ENCODE data around the gene SLFNL1. TPM values are rescaled to one million over a fixed set of nuclear protein-coding genes. Genes with fewer than 3 reads are reported as not detected.

The SLFNL1 gene
- polyA plus RNA-seq, 4 donors: 0.36 to 1.1 (median 0.42) TPM

DNA sequence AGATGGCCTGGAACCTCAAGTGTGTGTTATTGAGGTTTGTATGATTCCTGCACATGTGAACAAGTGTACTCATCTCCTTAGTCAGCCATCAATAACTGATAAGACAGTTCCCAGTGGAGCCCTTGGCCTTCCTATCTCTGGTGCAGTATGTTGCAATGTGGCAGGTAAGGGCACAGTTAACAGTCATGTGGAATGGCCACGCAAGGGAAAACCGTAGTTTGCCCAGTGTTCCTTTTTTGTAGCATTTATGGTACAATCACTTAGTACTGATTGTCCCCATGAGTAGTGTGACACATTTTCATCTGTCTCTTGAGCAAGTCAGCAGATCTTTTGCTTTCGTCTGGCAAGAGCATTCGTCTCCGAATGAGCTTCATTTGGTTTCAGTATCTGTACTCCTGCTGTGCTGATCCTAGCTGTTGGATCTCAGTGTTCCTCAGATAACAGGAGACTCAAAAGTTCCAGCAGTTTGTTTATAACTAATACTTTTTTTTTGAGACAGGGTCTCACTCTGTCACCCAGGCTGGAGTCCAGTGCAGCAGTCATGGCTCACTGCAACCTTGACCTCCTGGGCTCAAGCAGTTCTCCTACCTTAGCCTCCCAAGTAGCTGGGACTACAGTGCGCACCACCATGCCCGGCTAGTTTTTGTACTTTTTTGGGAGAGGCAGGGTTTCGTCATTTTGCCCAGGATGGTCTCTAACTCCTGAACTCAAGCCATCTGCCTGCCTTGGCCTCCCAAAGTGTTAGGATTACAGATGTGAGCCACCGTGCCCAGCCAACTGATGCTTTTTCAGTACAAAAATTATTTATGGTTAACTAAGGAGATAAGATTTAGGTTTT, 33.9 kb downstream of the SLFNL1 start:
- DNase-seq (ENCODE audit: low read depth in 4 of 4, low spot score in 3 of 4): no peak

DNA sequence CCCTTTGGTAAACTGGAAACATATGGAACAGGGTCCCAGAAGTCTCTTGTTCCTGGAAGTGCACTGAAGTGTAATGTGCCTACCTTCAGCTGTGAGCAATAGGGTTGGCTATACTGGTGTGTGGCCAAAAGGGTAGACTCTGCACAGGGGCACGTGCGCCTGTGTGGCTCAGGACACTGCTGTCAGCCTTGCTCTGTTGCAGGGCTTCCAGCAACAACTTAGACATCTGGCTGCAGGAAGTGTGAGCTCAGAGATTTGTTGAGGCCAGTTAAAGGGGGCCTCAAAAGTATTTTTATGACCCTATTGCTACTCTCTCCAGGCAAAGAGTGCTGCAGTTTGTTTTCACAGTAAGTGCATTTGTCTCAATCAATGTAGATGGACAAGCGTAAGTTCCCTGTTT, 34.6 kb downstream of the SLFNL1 start:
- DNase-seq (ENCODE audit: low read depth in 4 of 4, low spot score in 3 of 4): no peak

DNA sequence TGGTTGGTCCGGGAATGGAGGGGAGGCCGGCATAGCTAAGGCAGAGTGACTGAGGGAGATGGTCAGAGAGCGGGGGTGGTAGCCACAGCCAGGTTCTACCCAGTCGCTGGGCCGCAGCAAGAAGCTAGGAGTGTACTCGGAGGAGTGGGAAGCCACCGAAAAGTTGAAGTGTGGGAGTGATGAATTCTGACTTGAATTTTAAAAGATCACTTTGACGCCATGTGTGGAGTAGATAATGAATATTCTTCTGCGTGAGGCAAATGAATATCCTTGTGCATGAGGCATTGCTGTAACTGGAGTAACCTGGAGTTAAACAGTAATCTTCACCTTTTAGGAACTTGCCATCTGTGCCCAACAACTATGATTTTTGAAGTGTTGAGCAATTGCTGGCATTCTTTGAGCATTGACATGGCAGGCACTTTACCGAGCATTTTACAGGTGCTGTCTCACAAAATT, 35.2 kb downstream of the SLFNL1 start:
- no peak for DNase-seq (ENCODE audit: low read depth in 4 of 4, low spot score in 3 of 4)

DNA sequence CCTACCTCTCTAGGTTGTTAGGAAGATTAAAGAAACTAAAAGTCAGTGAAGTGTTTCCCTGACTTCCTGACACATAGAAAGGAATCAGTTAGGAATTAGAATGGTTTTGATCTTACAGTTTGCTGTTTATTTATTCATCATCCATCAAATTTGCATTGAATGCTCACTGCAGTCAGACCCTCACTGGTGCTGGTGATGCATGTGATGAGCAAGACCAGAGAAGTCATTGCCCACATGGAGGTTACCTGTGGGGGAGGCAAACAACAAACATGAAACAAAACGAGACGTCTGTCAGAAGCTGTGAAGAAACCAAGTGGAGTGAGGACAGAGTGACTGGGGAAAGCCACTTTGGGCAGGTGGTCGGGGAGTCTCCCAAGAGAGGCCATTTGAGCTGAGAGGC, 35.6 kb downstream of the SLFNL1 start:
- no peak for DNase-seq (ENCODE audit: low read depth in 4 of 4, low spot score in 3 of 4)

DNA sequence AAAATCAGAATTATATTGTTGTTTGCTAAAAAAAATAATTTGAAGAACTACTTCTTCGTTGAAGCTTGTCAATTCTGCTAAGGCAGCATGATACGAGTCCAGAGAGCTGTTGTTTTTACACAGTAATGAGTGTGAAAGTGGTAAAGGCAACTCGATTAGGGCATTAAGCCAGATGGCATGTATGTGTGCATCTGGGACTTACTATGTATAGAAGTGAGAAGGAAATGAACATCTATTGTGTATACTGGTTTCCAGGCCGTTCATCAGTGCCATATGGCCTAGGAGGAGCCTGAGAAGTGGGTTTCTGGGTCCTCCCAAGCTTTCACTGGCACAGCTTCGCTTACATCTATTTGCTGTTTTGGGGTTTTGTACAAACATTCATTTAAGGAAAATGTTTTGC, 36.4 kb downstream of the SLFNL1 start:
- no peak for DNase-seq (ENCODE audit: low read depth in 4 of 4, low spot score in 3 of 4)

DNA sequence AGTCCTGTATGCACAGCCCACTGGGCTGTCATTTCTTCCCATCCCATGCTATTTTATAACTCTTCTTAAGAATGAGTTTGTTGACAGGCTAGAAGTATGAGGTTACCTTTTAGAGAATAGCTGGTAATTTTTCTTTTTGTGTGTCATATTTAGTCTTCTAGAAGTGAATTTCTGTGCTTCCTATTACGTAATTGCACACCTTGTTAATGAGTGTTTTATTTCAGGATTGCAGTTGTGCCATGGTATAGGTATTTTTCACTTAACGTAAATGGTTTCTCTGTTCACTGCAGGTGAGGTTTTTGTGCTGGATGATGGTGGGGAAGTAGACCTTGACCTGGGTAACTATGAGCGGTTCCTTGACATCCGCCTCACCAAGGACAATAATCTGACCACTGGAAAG, 37.0 kb downstream of the SLFNL1 start:
- DNase-seq (ENCODE audit: low read depth in 4 of 4, low spot score in 3 of 4): no peak

DNA sequence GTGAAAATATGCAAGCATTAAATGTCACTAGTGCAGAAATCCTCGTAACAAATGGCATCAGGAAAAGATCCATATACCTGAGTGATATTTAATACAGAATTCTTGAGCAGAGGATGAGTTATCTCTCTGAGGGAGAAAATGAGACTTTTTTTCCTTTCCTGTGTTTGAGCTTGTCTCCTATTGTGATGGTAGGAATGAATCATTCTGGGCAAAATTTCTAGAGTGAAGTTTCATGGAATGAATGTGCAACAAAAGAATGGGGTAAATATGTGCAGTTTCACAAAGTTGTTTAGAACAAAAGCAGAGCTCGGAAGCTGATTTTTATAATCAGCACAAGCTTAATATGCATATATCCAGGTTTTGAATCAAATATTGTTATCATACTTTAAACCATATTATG, 37.5 kb downstream of the SLFNL1 start:
- no peak for DNase-seq (ENCODE audit: low read depth in 4 of 4, low spot score in 3 of 4)

DNA sequence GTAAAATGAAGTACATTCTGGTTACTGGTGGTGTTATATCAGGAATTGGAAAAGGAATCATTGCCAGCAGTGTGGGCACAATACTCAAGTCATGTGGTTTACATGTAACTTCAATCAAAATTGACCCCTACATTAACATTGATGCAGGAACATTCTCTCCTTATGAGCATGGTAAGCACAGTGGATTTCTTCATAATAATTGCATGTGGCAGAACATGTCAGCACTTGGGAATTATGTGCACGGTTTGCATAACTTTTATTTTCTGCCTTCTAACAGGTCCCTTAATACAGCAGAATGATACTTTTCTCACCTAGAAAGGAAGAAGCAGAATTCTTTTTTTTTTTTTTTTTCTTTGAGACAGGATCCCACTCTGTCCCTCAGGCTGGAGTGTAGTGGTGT, 38.2 kb downstream of the SLFNL1 start:
- no peak for DNase-seq (ENCODE audit: low read depth in 4 of 4, low spot score in 3 of 4)

DNA sequence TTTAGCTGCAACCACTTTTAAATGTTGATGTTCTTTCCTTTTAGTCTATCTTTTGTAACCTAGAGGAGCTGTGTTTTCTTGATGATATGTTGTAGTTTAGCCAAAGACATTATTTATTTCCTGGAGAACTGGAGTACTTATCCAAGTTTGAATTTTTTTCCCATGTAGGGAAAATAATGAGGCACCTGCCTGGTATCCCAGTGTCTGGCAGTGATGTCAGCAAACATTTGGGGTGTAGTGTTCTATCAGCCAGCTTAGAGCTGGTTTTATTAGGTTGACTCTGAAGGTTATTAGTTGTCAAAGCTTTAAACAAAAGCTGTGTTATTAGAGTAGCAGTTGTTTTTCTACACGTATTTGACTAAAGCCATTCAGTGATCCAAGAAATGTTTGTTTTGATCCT, 38.8 kb downstream of the SLFNL1 start:
- DNase-seq (ENCODE audit: low read depth in 4 of 4, low spot score in 3 of 4): no peak

DNA sequence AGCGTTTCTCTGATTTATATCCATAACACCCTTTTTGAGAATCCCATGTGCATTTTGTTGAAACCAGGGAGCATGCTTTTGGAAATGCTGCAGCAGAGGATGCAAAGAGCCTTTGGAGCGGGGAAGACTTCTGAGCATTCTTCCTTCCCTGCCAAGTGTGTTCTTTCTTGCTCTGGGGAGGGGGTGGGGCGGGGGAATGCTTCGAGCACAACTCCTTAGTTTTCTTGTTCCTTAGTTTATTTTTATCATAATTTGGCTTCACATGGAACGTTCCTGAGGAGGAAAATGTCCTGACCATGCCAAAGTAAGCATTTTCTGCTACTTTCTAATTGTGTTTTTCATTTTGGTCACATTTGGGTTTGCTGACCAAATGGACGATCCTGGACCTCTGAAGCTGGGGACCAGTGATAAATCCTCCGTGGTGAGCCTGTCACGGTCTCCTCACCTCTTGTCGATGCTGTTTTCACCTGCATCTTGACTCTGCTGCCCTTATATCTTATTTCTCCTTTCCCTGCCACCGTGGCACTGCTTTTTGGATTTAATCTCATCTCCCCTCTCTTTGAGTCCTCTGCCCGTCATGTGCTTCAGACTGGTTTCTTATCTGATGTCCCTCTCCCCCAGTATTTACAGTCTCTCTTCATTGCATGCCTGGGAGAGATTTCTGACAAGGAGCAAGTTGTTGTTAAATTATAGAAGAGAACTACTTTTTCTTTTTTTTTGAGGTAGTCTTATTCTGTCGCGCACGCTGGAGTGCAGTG, 39.7 kb downstream of the SLFNL1 start:
- peak in 1 of 4 donors; percentile 1 for DNase-seq (ENCODE audit: low read depth in 4 of 4, low spot score in 3 of 4)

DNA sequence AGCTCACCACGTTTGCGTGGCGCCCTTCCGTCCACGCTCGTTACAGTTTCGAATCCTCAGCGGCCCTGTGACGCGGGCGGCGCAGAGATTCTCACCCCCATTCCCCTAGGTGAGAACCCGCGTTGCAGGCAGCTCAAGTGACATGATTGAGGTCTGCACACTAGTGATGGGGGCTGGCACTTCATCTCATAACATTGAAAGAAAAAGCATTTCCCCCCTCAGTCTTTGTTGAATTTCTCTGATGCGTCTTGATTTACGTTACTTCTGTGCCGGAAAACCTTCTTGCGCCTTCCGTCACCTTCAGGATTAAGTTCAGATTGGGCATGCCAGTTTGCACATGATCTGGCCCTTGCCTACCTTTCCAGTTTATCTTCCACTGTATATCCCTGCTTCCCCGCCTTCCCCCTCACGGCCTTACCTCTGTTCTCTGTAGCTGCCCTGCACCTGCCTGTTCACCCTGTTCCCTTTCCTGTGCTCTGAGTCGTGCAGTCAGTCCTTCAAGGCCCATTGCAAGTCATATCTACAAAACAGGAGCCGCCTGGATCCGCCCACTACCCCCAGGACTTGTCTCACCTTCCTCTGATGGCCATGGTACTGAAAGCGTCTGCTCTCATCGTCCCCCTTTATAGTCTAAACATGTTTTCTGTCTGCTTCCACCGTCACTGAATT, 40.9 kb downstream of the SLFNL1 start:
- peak in 1 of 4 donors; percentile 2 for DNase-seq (ENCODE audit: low read depth in 4 of 4, low spot score in 3 of 4)

DNA sequence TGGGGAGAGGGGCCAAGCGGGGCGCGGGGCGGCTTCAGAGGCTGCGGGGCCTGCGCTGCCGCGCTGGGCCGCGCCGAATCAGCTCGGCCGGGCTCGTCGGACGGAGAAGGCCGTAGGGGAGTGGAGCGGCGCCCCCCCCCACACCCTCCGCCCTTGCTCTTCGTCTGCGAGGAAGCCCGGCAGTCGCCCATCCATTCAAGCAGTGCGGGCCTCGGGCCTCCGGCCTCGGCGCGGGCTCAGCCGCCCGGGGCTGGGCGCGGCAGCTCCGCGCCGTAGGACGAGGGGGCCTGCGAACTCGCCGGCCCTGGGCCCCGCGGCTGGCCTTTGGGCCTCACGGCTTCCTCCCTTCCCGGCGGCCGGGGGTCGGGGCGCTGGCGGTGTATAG, 41.5 kb downstream of the SLFNL1 start:
- DNase-seq (ENCODE audit: low read depth in 4 of 4, low spot score in 3 of 4): peak in 1 of 4 donors; percentile 3

DNA sequence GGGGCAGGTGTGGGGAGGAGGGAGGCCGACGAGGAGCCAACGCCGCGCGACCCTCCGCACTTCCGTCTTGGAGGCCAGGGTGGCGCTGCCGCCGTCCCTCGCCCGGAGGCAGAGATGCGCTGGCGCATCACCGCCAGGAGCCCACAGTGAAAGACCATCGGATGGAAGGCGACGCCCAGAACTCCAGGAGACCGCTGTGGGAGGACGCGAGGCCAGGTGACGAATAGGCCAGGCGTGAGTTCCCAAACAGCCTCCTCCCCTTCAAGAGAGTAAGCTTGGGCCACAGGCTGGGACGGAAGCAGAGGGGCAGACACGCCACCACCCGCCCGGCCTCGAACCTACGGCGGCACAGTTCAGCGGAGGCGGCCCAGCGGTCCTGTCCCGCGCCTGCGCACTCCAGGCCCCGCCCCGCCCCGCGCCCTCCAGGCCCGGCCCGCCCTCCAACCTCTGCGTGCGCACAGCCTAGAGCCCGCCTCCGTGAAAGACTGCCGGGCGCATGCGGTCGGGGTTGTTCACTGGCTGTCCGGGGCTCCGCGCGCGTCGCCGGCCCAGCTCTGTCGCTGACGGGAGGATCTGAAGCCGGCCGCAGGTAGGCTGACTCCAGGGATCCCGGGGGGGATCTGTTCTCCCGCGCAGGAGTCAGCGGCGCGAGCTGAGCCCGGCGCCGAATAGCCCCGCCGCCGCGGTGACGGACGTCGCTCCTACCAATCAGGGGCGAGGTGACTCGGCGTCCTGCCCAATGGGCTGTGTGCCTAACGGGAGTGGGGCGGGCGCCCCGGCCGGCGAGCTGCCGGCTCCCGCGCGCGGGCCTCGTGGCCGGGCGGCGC, 42.1 kb downstream of the SLFNL1 start, which contains the start of gene CTPS1:
Gene CTPS1, plus strand, starts transcription at position 456 of the 827 bp plus-strand sequence. CDS start 3,595 bp downstream, outside the sequence.
- DNase-seq (ENCODE audit: low read depth in 4 of 4, low spot score in 3 of 4): peak; percentile 81 to 91 (median 88)

DNA sequence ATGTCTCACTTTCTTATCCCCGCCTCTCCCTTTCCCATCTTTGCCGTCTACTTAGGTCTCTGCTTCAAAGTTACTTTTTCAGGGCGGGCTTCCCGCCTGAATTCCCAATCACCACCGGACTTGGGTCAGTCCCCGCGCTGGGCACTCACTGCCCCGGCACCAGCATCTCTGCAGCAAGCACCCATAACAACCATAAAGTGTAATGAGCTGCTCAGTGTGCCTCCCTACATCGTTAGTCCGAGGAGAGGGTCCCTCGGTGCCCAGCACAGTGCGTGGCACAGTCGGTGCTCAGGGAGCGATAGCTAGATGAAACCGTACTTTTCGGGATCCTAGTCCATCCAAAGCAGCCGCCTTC, 42.7 kb downstream of the SLFNL1 start:
- DNase-seq (ENCODE audit: low read depth in 4 of 4, low spot score in 3 of 4): no peak

DNA sequence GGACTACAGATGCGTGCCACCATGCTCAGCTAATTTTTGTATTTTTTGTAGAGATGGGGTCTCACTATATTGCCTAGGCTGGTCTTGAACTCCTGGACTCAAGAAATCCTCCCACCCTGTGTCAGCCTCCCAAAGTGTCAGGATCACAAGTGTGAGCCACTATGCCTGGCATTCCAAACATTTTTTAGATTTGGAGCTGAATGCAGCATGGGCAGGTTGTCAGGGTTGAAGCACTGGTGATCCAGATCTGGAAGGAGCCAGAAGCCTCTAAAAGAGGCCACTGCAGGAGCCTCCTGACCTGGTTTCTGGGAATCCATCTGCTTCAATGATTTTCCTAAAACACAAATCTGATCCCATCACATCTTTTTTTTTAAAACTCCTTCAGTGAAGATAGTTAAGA, 43.8 kb downstream of the SLFNL1 start:
- no peak for DNase-seq (ENCODE audit: low read depth in 4 of 4, low spot score in 3 of 4)

DNA sequence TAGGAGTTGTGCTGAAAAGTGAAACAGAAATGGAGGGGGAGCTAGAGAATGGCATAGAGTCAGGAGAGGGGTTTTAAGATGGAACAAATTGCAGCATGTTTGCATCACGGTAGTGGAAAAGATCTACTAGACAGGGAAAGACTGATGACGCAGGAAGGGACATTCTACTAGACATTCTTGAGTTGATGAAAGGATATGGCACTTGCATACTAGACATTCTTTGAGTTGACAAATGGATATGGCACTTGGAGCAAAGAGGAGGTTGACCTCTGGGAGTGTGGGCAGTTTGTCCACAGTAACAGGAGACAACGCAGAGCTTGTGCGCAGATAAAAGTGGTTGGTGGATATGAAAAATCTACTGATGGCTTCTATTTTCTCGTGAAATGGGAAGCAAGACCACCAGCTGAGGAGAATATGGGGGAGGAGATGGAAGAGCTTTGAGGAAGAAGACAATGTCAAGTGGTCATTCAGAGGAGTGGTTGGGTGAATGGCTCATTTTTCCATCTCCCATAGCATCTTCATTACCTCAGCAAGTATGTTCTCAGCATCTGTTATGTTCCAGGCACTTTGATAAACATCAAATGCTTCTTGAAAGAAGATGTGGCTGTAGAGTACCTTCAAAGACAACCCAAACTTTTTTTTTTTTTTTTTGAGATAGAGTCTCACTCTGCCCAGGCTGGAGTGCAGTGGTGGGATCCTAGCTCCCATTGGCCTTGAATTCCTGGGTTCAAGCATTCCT, 44.4 kb downstream of the SLFNL1 start:
- no peak for DNase-seq (ENCODE audit: low read depth in 4 of 4, low spot score in 3 of 4)

DNA sequence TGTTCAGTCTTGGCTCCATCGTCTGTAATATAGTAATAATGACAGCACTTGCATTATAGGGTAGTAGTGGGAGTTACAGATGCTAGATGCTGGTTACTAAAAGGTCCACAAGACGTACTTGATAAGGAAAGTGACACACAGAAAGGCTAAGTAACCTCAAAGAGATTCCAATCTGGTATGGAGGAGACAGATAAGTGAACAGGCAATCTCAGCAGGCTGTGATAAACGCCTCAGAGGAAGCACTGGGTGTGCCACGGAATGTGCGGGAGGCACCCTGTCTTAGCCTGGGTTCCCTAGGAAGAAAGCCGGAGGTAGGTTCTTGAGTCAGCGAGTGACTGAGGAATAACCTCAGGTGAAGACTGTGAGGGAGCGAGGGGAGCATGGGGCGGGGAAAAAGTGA, 46.6 kb downstream of the SLFNL1 start:
- no peak for DNase-seq (ENCODE audit: low read depth in 4 of 4, low spot score in 3 of 4)

DNA sequence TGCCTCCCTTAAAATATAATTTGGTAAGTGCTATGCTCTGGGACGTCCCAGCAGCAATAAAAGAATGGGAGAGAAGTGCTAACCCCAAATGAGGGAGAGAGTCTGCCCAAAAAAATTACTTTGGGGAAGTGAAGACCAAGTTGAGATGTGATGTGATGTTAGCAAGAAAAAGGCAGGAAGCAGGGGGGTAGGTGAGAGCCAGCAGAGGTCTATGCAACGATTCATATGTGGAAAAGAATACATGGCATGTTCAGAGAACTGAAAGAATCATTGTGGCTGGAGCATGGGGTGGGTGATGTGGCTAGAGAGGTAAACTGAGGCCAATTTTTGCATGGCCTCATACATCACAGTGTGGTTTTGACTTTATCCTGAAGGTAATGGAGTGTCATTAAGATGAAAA, 47.6 kb downstream of the SLFNL1 start:
- DNase-seq (ENCODE audit: low read depth in 4 of 4, low spot score in 3 of 4): no peak

DNA sequence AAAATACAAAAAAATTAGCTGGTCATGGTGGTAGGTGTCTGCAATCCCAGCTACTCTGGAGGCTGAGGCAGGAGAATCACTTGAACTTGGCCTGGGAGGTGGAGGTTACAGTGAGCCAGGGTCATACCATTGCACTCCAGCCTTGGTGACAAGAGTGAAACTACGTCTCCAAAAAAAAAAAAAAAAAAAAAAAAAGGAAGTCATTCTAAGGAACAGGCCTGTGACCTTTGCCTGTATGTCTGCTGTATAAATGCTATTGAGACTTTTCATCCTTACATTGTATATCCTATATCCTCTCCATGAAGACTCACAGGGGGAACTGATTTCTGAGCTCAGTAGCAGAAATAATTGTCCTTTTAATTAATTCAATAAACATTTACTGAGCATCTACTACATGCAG, 49.6 kb downstream of the SLFNL1 start:
- DNase-seq (ENCODE audit: low read depth in 4 of 4, low spot score in 3 of 4): no peak

DNA sequence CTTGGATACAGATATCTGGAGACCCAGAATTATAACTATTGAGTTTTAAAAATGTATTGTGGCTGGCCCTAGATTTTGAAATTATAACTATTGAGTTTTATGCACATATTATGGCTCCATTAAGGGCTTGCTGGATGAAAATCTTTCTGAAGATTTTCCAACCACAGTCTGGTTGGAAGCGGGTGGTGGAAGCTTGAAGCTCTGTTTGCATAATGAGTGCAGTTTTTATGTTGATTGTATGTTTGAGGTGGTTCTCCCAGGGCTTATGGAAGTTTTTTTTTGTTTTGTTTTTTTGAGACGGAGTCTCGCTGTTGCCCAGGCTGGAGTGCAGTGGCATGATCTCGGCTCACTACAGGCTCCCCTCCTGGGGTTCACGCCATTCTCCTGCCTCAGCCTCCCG, 52.1 kb downstream of the SLFNL1 start:
- no peak for DNase-seq (ENCODE audit: low read depth in 4 of 4, low spot score in 3 of 4)
